GM12801 (cell line): ENCODE results near the gene ORC5.

Experiments used
- TF ChIP-seq, protein P1 (sequence below): IDR thresholded peaks from one replicate; pipeline ENCODE4 v1.5.1; 2011; ENCODE audit warnings: control low read depth; ENCODE audit not compliant: insufficient read length; ENCODE audit errors: extremely low read depth

The ORC5 gene

DNA sequence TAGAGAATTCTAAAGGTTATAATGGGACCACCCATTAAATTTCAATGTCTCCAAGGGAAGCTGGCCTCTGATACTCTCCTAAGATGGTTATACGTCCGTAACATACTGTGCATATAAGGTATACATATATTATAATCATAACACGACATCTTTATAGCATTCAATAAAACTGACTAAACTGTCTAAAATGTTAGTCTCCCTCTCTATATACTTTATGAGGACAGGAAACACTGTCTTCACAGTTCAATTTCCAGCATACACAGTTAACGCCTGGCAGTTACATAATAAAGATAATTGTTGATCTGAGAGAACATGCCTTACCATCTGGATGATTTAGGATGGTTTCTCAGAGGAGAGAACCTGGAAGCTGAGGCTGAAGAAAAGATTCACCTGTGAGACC lies 1.2 kb upstream of the ORC5 start:
- TF ChIP-seq, protein P1, sequence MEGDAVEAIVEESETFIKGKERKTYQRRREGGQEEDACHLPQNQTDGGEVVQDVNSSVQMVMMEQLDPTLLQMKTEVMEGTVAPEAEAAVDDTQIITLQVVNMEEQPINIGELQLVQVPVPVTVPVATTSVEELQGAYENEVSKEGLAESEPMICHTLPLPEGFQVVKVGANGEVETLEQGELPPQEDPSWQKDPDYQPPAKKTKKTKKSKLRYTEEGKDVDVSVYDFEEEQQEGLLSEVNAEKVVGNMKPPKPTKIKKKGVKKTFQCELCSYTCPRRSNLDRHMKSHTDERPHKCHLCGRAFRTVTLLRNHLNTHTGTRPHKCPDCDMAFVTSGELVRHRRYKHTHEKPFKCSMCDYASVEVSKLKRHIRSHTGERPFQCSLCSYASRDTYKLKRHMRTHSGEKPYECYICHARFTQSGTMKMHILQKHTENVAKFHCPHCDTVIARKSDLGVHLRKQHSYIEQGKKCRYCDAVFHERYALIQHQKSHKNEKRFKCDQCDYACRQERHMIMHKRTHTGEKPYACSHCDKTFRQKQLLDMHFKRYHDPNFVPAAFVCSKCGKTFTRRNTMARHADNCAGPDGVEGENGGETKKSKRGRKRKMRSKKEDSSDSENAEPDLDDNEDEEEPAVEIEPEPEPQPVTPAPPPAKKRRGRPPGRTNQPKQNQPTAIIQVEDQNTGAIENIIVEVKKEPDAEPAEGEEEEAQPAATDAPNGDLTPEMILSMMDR = no peak

DNA sequence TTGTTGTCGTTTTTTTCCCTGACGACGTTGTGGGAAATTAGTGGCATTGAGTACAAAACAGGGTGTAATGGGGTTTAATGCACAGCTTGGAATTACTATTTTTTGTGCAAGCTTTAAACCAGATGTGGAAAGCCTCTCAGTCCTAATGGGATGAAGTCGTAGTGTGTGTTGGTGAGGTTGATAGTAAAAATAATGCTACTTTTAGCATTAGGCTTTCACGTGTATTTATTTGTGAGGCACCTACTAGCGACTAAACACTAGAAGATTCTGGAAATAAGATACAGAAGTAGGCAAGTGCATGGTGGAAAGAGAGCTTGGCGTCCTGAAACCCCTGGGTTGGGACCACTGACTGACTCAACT lies 588 bp upstream of the ORC5 start:
- TF ChIP-seq, protein P1 = no peak

DNA sequence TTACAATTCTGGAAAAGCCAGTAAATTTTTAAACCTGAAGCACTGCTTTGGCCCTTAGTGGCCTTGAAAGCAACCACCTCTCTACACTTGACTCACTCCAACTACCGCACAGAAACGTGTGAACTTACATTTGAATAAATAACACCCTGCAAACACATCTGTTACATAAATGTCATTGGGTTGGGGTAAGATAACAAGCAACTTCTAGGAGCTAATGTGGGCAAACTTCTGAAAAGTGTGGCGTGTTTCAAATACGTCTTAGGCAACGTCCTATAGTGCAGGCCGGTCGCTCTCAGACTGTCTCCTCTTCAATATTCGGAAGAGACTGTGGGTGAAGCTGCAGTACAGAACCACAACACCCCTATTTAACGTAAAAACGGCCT lies 474 bp downstream of the ORC5 start:
- TF ChIP-seq, protein P1 = no peak

DNA sequence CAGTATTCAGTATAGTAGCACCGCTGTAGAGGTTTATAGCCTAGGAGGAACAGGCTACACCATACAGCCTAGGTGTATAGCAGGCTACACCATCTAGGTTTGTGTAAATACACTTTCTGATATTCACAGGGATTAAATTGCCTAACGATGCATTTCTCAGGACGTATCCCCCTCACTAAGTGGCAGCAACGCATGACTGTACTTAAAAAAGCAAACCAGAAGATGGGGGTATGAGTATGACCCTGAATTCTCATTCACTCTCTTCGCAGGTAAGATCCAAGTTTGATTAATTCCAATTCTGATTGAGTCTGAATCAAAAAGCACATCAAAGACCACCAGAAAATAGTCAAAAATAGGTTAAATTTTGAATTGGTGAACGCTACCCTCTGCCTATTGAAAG lies 972 bp downstream of the ORC5 start:
- TF ChIP-seq, protein P1 = no peak

DNA sequence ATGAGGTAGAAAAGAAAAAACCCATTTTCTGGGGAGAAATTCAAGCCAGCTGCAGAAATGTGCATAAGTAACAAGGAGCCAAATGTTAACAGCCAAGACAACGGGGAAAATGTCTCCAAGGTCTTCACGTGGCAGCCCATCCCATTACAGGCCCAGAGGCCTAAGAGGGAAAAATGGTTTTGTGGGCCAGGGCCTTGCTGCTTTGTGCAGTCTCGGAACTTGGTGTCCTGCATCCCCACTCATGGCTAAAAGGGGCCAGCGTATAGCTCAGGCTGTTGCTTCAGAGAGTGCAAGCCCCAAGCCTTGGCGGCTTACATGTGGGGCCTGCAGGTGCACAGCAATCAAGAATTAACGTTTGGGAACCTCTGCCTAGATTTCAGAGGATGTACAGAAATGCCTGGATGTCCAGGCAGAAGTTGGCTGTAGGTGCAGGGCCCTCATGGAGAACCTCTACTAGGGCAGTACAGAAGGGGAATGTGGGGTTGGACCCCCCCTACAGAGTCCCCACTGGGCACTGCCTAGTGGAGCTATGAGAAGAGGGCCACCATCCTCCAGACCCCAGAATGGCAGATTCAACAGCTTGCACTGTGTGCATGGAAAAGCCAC lies 9.0 kb downstream of the ORC5 start:
- TF ChIP-seq, protein P1 = no peak

DNA sequence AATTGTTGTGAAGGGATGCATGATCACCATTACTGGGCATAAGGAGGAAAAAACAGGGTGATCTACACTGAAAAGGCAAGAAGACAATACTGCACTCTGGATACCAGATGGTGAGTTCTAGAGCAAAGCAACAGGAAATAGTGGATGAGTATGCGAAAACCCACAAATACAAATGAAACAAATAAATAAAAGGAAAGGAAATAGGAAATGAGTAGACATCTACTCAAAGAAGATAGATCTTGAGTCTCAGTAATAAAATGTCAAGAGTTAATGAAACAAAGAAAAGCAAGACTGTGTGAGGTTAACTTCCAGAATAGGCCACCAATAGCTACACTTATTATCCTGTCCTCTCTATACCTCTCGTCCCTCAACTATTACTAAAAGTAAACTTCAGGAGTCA lies 11.7 kb downstream of the ORC5 start:
- TF ChIP-seq, protein P1 = no peak

DNA sequence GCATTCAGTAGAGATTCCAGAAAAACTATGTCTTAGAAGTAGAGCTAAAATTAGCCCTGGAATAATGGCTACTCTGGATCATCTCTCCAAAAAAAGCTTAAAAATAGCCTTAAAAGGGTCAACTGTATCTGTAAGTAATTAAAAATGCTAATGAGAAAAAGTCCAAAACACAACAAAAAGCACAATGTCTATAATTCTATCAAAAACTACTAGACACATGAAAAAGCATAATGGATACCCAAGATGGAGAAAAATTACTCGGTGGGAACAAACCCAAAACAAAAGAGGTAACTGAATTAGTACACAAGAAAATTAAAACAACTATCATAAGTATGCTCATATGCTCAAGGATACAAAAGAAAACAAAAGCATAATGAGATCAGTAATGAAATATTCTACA lies 15.4 kb downstream of the ORC5 start:
- TF ChIP-seq, protein P1 = no peak
